Panc1 (cell line): ENCODE results near the gene ERN1. TPM values are rescaled to one million over a fixed set of nuclear protein-coding genes. Genes with fewer than 3 reads are reported as not detected.

Experiments
- ATAC-seq: fragments of 200-7000 bp; cut with Tn5 transposase; 2 replicates; pipeline ENCODE4 v1.9.1; 2020; ENCODE audit warnings: mild to moderate bottlenecking, moderate library complexity
- BruUV-seq: library from RNA; stranded (reverse); fragments of 400-500 nt; replicated peaks from 2 replicates; lab custom pipeline; 2021; lab: Mats Ljungman, UMichigan
- CTCF ChIA-PET: fragments of 300-600 bp; sonication (Branson Sonifier 250); formaldehyde crosslinking; loops from one replicate; lab custom pipeline; 2022; ENCODE audit warnings: antibody characterized with exemption; lab: Charles Lee
- POLR2A ChIA-PET: fragments of 300-600 bp; sonication (Branson Sonifier 250); formaldehyde crosslinking; loops from one replicate; lab custom pipeline; 2022; ENCODE audit warnings: antibody characterized with exemption; lab: Charles Lee
- DNase-seq: peaks from one replicate; pipeline ENCODE4 v3.0.0-alpha.2; 2010; ENCODE audit warnings: low read depth, low spot score
- H3K27ac ChIP-seq: 2 replicates; pipeline ENCODE4 v1.5.1; 2011; ENCODE audit warnings: mild to moderate bottlenecking, low read length, inconsistent platforms
- H3K27me3 ChIP-seq: fragments of 200-500 bp; sonication (Bioruptor generic); 2 replicates; pipeline ENCODE4 v1.6.0; 2014; ENCODE audit warnings: low read length, inconsistent platforms; ENCODE audit not compliant: control insufficient read depth, insufficient read depth
- H3K36me3 ChIP-seq: fragments of 200-500 bp; sonication (Bioruptor generic); 2 replicates; pipeline ENCODE4 v1.5.1; 2014; ENCODE audit warnings: inconsistent platforms, mild to moderate bottlenecking, low read length, moderate library complexity; ENCODE audit not compliant: control insufficient read depth, insufficient read depth
- H3K4me1 ChIP-seq: 2 replicates; pipeline ENCODE4 v1.5.1; 2011; ENCODE audit warnings: inconsistent platforms, mild to moderate bottlenecking, low read length, moderate library complexity; ENCODE audit not compliant: control insufficient read depth, insufficient read depth
- H3K4me3 ChIP-seq, 2 experiments: 2 replicates each; pipeline ENCODE4 v1.5.1; 2011 to 2012; ENCODE audit warnings: low read depth in 2 of 2, low read length in 2 of 2, mild to moderate bottlenecking in 2 of 2, inconsistent platforms in 1 of 2, moderate library complexity in 1 of 2
- H3K9me3 ChIP-seq: fragments of 200-500 bp; sonication (Bioruptor generic); 2 replicates; pipeline ENCODE4 v1.5.1; 2014; ENCODE audit warnings: low read depth, mild to moderate bottlenecking, inconsistent platforms, low read length, moderate library complexity; ENCODE audit not compliant: control insufficient read depth, insufficient read depth
- POLR2AphosphoS5 ChIP-seq: IDR thresholded peaks from 2 replicates; pipeline ENCODE4 v1.6.1; 2012; ENCODE audit warnings: mild to moderate bottlenecking, low read depth, low read length, moderate library complexity
- REST ChIP-seq, 2 experiments: IDR thresholded peaks; 2 replicates each; pipeline ENCODE4 v1.6.1; 2011 to 2012; ENCODE audit warnings: low read depth in 2 of 2, control low read depth in 1 of 2, low read length in 1 of 2, mild to moderate bottlenecking in 1 of 2, moderate library complexity in 1 of 2; ENCODE audit not compliant: insufficient read depth in 1 of 2
- SIN3A ChIP-seq: IDR thresholded peaks from 2 replicates; pipeline ENCODE4 v1.6.1; 2012; ENCODE audit warnings: low read depth, mild to moderate bottlenecking, low read length, moderate library complexity, borderline replicate concordance; ENCODE audit not compliant: insufficient read depth
- TCF7L2 ChIP-seq: IDR thresholded peaks from 2 replicates; pipeline ENCODE4 v1.6.1; 2011; ENCODE audit warnings: mild to moderate bottlenecking, low read depth, low read length, inconsistent platforms
- in situ Hi-C: cut with HindIII; loops from 2 replicates; pipeline ENCODE4 v1.10.0; 2016; ENCODE audit warnings: low sequenced_read_pairs, low pct_unique_long_range_greater_than_20kb
- intact Hi-C: fragments of 100-400 bp; cut with micrococcal nuclease; formaldehyde crosslinking; loops from one replicate; pipeline ENCODE4 v1.10.0; 2022; ENCODE audit not compliant: unreplicated experiment
- total RNA-seq: library from RNA; stranded (reverse); gene quantifications from one replicate; pipeline ENCODE4 v1.2.1, GENCODE V29; 2021; ENCODE audit not compliant: unreplicated experiment
- TF ChIP-seq, protein P1 (sequence below): fragments of 450-650 bp; IDR thresholded peaks from 2 replicates; pipeline ENCODE4 v1.5.1; 2017; ENCODE audit warnings: mild to moderate bottlenecking

The ERN1 gene
- total RNA-seq, 1 experiment from 2014 or later: 12.1 TPM

GRCh38 chr17:63996430-63997182, 133.3 kb downstream of the ERN1 start:
- H3K9me3 ChIP-seq: no peaks in the 10 kb centered on the region
- ATAC-seq (no peak), DNase-seq (no peak)
- ChIA-PET CTCF (no interaction called here), POLR2A (no interaction called here)
- in situ Hi-C loops (no loop called here), intact Hi-C loops (loop anchor here (10.0 kb wide), 1 partner anchor 82 kb away; the partner anchor contains the start of genes CSHL1 and GH1)
- TF ChIP-seq TCF7L2: no peak
- TF ChIP-seq, protein P1, sequence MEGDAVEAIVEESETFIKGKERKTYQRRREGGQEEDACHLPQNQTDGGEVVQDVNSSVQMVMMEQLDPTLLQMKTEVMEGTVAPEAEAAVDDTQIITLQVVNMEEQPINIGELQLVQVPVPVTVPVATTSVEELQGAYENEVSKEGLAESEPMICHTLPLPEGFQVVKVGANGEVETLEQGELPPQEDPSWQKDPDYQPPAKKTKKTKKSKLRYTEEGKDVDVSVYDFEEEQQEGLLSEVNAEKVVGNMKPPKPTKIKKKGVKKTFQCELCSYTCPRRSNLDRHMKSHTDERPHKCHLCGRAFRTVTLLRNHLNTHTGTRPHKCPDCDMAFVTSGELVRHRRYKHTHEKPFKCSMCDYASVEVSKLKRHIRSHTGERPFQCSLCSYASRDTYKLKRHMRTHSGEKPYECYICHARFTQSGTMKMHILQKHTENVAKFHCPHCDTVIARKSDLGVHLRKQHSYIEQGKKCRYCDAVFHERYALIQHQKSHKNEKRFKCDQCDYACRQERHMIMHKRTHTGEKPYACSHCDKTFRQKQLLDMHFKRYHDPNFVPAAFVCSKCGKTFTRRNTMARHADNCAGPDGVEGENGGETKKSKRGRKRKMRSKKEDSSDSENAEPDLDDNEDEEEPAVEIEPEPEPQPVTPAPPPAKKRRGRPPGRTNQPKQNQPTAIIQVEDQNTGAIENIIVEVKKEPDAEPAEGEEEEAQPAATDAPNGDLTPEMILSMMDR: no peak
- TF ChIP-seq SIN3A: no peak
- TF ChIP-seq REST (IDR thresholded peaks at IDR 0.05; ENCODE audit: insufficient read depth in 1 of 2, low read depth in 2 of 2, low read length in 1 of 2): no peak
- no peak for TF ChIP-seq POLR2AphosphoS5
- H3K27me3 ChIP-seq: peaks cover 3% of the 10 kb centered on the region
- no peak overlapping the region for H3K27ac ChIP-seq
- H3K4me3 ChIP-seq: no peak overlapping the region
- H3K36me3 ChIP-seq: no peaks in the 10 kb centered on the region
- no peaks in the 10 kb centered on the region for H3K4me1 ChIP-seq
- no TSS peak for BruUV-seq

GRCh38 chr17:63995626-63996025, 134.3 kb downstream of the ERN1 start:
- ChIA-PET POLR2A (no interaction called here), CTCF (no interaction called here)
- no peak for ATAC-seq
- intact Hi-C loops (loop anchor here (10.0 kb wide), 1 partner anchor 81 kb away; the partner anchor contains the start of genes CSHL1 and GH1), in situ Hi-C loops (no loop called here)
- Histone ChIP-seq H3K36me3 (no peaks in the 10 kb centered on the region), H3K9me3 (no peaks in the 10 kb centered on the region), H3K27ac (no peak overlapping the region), H3K27me3 (peaks cover 3% of the 10 kb centered on the region), H3K4me3 (no peak overlapping the region), H3K4me1 (no peaks in the 10 kb centered on the region)
- TF ChIP-seq TCF7L2: no peak
- DNase-seq: no peak
- no TSS peak for BruUV-seq

- no peak overlapping the region for H3K27ac ChIP-seq
- ChIA-PET POLR2A (interaction anchor here (0.6 kb wide), 1 partner anchor 11 kb away, joined by 5 read pairs; no protein-coding TSS in a partner anchor), CTCF (no interaction called here)
- no peak overlapping the region for H3K4me3 ChIP-seq
- H3K9me3 ChIP-seq: no peaks in the 10 kb centered on the region
- H3K4me1 ChIP-seq: no peaks in the 10 kb centered on the region
- no TSS peak for BruUV-seq
- no peaks in the 10 kb centered on the region for H3K36me3 ChIP-seq
- intact Hi-C loops: loop anchor here (10.0 kb wide), 1 partner anchor 79 kb away; the partner anchor contains the start of genes CSHL1 and GH1
- H3K27me3 ChIP-seq: peaks cover 3% of the 10 kb centered on the region
- no peak for ATAC-seq
- in situ Hi-C loops: no loop called here
- TF ChIP-seq SIN3A (no peak), REST (IDR thresholded peaks at IDR 0.05; ENCODE audit: insufficient read depth in 1 of 2, low read depth in 2 of 2, low read length in 1 of 2) (no peak), TCF7L2 (no peak), POLR2AphosphoS5 (no peak)
- TF ChIP-seq, protein P1: no peak
- DNase-seq: no peak
Observed at GRCh38 chr17:63993368-63993985, 136.5 kb downstream of the ERN1 start.
